Measurements from ENCODE around the gene CCNY. TPM values are rescaled to one million over a fixed set of nuclear protein-coding genes. Genes with fewer than 3 reads are reported as not detected.

CCNY gene
- total RNA-seq, 2 experiments from 2014 or later: 37.0 to 55.8 TPM

DNA sequence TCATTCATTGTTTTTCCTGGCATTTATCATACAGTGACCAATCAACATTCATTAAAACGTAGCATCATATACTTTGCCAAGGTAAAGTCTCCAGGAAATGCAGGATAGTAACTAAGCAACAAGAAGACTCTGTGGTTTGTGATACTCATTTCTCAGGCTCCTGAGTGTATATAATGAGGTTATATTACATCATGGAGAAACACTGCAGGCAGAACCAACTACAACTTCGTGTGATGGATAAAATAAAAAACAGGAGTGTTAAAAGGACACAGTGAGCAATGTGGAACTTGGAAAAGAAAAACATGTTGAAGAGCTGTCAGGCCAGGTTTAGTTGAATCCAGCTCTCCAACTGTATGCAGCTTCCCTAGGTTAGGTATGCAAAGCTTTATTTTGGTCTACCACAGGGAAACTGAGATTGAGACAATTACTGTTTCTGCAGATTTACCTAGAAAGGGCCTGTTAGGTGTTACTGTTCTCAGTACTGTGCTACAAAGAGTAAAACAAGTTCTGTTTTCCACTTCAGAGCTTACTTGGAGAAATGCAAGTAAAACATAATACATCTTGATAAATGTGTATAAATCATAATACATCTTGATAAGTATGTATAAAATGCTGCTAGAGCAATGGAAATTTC, 7.8 kb upstream of the CCNY start:
- ChIA-PET POLR2A (no interaction called here), CTCF (ENCODE audit: unreplicated experiment) (no interaction called here)
- TF ChIP-seq EZH2phosphoT487 (IDR thresholded peaks at IDR 0.05; ENCODE audit: borderline replicate concordance, low read depth, low read length): no peak
- TF ChIP-seq, protein P1, sequence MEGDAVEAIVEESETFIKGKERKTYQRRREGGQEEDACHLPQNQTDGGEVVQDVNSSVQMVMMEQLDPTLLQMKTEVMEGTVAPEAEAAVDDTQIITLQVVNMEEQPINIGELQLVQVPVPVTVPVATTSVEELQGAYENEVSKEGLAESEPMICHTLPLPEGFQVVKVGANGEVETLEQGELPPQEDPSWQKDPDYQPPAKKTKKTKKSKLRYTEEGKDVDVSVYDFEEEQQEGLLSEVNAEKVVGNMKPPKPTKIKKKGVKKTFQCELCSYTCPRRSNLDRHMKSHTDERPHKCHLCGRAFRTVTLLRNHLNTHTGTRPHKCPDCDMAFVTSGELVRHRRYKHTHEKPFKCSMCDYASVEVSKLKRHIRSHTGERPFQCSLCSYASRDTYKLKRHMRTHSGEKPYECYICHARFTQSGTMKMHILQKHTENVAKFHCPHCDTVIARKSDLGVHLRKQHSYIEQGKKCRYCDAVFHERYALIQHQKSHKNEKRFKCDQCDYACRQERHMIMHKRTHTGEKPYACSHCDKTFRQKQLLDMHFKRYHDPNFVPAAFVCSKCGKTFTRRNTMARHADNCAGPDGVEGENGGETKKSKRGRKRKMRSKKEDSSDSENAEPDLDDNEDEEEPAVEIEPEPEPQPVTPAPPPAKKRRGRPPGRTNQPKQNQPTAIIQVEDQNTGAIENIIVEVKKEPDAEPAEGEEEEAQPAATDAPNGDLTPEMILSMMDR (conservative IDR thresholded peaks at IDR 0.05; ENCODE audit: low read length): no peak
- no TSS peak for BruUV-seq (replicated peaks)
- H2AFZ ChIP-seq (ENCODE audit: low read length): no peak overlapping the region
- H3K9me3 ChIP-seq (ENCODE audit: low read length): no peaks in the 10 kb centered on the region; the same call in 1 of the 2 replicates
- no peak overlapping the region for H3K27ac ChIP-seq (ENCODE audit: low read depth, low read length, poor library complexity, severe bottlenecking)
- peaks cover 11% of the 10 kb centered on the region for H3K36me3 ChIP-seq (ENCODE audit: insufficient read depth, low read length)
- intact Hi-C loops (cut with micrococcal nuclease; ENCODE audit: unreplicated experiment): no loop called here
- H3K4me3 ChIP-seq (ENCODE audit: low read depth, low read length, poor library complexity, severe bottlenecking): no peak overlapping the region
- H3K9me2 ChIP-seq (ENCODE audit: insufficient read depth, low read length): no peaks in the 10 kb centered on the region
- H3K4me1 ChIP-seq (ENCODE audit: insufficient read depth, low read length, poor library complexity, severe bottlenecking): no peaks in the 10 kb centered on the region
- no peak for DNase-seq (ENCODE audit: low spot score)
- no peaks in the 10 kb centered on the region for H3K79me2 ChIP-seq (ENCODE audit: insufficient read depth, low read depth, low read length)
- no peaks in the 10 kb centered on the region for H4K20me1 ChIP-seq (ENCODE audit: insufficient read depth, low read length)
- H3K4me2 ChIP-seq (ENCODE audit: low read length): no peak overlapping the region

DNA sequence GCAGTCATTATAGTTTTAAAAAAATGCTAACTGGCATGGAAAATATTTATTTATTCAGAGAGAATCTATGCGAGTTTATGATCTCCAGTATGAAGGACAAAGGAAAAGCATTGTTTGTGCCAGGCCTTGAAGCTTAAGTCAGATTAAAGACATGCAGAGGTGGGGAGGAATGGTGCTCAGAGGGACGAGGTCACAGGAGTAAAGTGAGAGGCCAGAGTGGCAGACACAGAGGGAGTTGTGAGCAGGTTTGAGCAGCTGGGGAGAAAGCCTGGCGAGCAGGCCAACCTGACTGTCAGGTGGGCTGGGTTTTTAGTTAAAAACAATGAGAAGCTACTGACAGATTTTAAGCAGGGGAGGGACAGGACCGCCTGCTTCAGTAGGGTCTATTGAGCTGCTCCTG, 6.8 kb upstream of the CCNY start:
- no peaks in the 10 kb centered on the region for H3K9me3 ChIP-seq (ENCODE audit: low read length)
- H3K27ac ChIP-seq (ENCODE audit: low read depth, low read length, poor library complexity, severe bottlenecking): no peak overlapping the region
- TF ChIP-seq, protein P1 (conservative IDR thresholded peaks at IDR 0.05; ENCODE audit: low read length): no peak
- TF ChIP-seq EZH2phosphoT487 (IDR thresholded peaks at IDR 0.05; ENCODE audit: borderline replicate concordance, low read depth, low read length): no peak
- H3K79me2 ChIP-seq (ENCODE audit: insufficient read depth, low read depth, low read length): peaks cover 4% of the 10 kb centered on the region
- intact Hi-C loops (cut with micrococcal nuclease; ENCODE audit: unreplicated experiment): no loop called here
- peaks cover 2% of the 10 kb centered on the region for H3K4me1 ChIP-seq (ENCODE audit: insufficient read depth, low read length, poor library complexity, severe bottlenecking)
- H3K4me3 ChIP-seq (ENCODE audit: low read depth, low read length, poor library complexity, severe bottlenecking): no peak overlapping the region
- DNase-seq (ENCODE audit: low spot score): no peak
- H3K9me2 ChIP-seq (ENCODE audit: insufficient read depth, low read length): no peaks in the 10 kb centered on the region
- no peak overlapping the region for H3K4me2 ChIP-seq (ENCODE audit: low read length)
- peaks cover 21% of the 10 kb centered on the region for H3K36me3 ChIP-seq (ENCODE audit: insufficient read depth, low read length)
- BruUV-seq (replicated peaks): no TSS peak
- H2AFZ ChIP-seq (ENCODE audit: low read length): no peak overlapping the region
- CTCF ChIA-PET (ENCODE audit: unreplicated experiment): interaction anchor here (0.6 kb wide), 1 partner anchor 31 kb away, joined by 3 read pairs; no protein-coding TSS in a partner anchor
- POLR2A ChIA-PET: interaction anchor here (0.6 to 1.1 kb wide), 2 partner anchors 11 to 616 kb away, joined by 3 read pairs; no protein-coding TSS in a partner anchor
- no peaks in the 10 kb centered on the region for H4K20me1 ChIP-seq (ENCODE audit: insufficient read depth, low read length)

DNA sequence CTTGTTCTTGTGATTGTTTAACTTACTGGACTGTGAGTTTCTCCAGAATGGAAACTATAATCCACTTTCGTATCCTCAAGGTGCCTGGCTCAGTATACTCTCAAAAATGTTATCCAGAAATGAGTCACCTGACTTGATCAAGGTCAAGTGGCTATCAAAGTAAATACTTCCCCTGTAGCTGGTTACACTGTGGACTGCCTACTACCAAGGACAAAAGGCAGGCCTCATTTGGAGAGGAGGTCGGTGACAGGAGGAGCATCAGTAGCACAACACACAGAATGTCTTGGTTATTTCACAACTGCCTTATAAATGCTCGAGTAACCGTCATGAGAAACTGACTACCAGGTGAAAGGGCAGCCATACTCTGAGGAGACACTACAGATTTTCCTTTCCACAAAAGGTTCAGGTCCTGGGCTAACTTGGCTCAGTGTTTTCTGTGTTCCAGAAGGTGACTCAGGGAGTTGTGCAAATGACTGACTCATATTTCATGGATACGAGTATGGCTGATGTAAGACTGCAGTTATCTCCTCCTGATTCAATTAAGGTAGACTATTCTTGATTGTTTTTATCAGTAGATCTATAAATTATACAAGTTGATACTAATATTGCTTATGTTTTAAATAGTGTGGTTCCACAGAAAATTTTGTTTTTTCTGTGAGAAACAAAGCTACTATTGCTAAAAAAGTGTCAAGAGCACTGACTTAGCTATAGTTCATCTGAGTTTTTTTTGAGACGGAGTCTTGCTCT, 4.2 kb upstream of the CCNY start:
- intact Hi-C loops (cut with micrococcal nuclease; ENCODE audit: unreplicated experiment): loop anchor here (10.0 kb wide), 2 partner anchors 233 to 237 kb away; partner anchors contain the start of gene CUL2
- Histone ChIP-seq H3K36me3 (ENCODE audit: insufficient read depth, low read length) (peaks cover 22% of the 10 kb centered on the region), H3K79me2 (ENCODE audit: insufficient read depth, low read depth, low read length) (peaks cover 19% of the 10 kb centered on the region), H3K9me2 (ENCODE audit: insufficient read depth, low read length) (no peaks in the 10 kb centered on the region), H3K27ac (ENCODE audit: low read depth, low read length, poor library complexity, severe bottlenecking) (no peak overlapping the region), H4K20me1 (ENCODE audit: insufficient read depth, low read length) (no peaks in the 10 kb centered on the region), H2AFZ (ENCODE audit: low read length) (no peak overlapping the region), H3K4me1 (ENCODE audit: insufficient read depth, low read length, poor library complexity, severe bottlenecking) (peaks cover 9% of the 10 kb centered on the region), H3K4me2 (ENCODE audit: low read length) (no peak overlapping the region), H3K9me3 (ENCODE audit: low read length) (no peaks in the 10 kb centered on the region), H3K4me3 (ENCODE audit: low read depth, low read length, poor library complexity, severe bottlenecking) (no peak overlapping the region)
- BruUV-seq (replicated peaks): no TSS peak
- TF ChIP-seq, protein P1 (conservative IDR thresholded peaks at IDR 0.05; ENCODE audit: low read length): no peak
- no peak for TF ChIP-seq EZH2phosphoT487 (IDR thresholded peaks at IDR 0.05; ENCODE audit: borderline replicate concordance, low read depth, low read length)
- DNase-seq (ENCODE audit: low spot score): no peak
- ChIA-PET CTCF (ENCODE audit: unreplicated experiment) (no interaction called here), POLR2A (no interaction called here)

All from OCI-LY7 (cell line).